NCI-H524 (cell line): ENCODE results near the gene CCDC6.
"Not testable (repeated sequence)": the region's sequence is repeated elsewhere in the genome, so short reads cannot be mapped to it uniquely, and the experiment has no call there.

Experiments used
- DNase-seq, 2 experiments: peaks; one replicate each; lab custom pipeline; 2025; lab: John Stamatoyannopoulos, UW

The CCDC6 gene

GRCh38 chr10:59808896-59809643 lies 97.3 kb downstream of the CCDC6 start:
- DNase-seq = peak; percentile 30 to 54

GRCh38 chr10:59807629-59808620 lies 98.4 kb downstream of the CCDC6 start:
- DNase-seq = no peak

GRCh38 chr10:59805014-59805413 lies 101.3 kb downstream of the CCDC6 start:
- DNase-seq = peak; percentile 15

GRCh38 chr10:59804220-59804619 lies 102.1 kb downstream of the CCDC6 start:
- no peak for DNase-seq

GRCh38 chr10:59803714-59804113 lies 102.6 kb downstream of the CCDC6 start:
- no peak for DNase-seq

- DNase-seq = no peak
Observed at GRCh38 chr10:59801171-59801570, 105.2 kb downstream of the CCDC6 start.

- DNase-seq = no peak
Observed at GRCh38 chr10:59799421-59799820, 106.9 kb downstream of the CCDC6 start.

- no peak for DNase-seq
Observed at GRCh38 chr10:59793919-59794318, 112.4 kb downstream of the CCDC6 start.

GRCh38 chr10:59792812-59793211 lies 113.5 kb downstream of the CCDC6 start:
- no peak for DNase-seq

GRCh38 chr10:59791601-59792000 lies 114.8 kb downstream of the CCDC6 start:
- DNase-seq = no peak

GRCh38 chr10:59790080-59790479 lies 116.3 kb downstream of the CCDC6 start:
- not testable (repeated sequence) for DNase-seq

- DNase-seq = not testable (repeated sequence)
Observed at GRCh38 chr10:59788914-59789313, 117.4 kb downstream of the CCDC6 start.

- DNase-seq = not testable (repeated sequence)
Observed at GRCh38 chr10:59787032-59787431, 119.3 kb downstream of the CCDC6 start.

- not testable (repeated sequence) for DNase-seq
Observed at GRCh38 chr10:59785476-59785875, 120.9 kb downstream of the CCDC6 start.

- DNase-seq = no peak
Observed at GRCh38 chr10:59781511-59781910, 124.8 kb downstream of the CCDC6 start.

GRCh38 chr10:59779756-59780533 lies 126.4 kb downstream of the CCDC6 start:
- no peak for DNase-seq

- DNase-seq = no peak
Observed at GRCh38 chr10:59774451-59774850, 131.9 kb downstream of the CCDC6 start.

GRCh38 chr10:59773088-59773487 lies 133.3 kb downstream of the CCDC6 start:
- DNase-seq = no peak

GRCh38 chr10:59771162-59771807 lies 135.1 kb downstream of the CCDC6 start:
- no peak for DNase-seq

- no peak for DNase-seq
Observed at GRCh38 chr10:59770689-59771088, 135.7 kb downstream of the CCDC6 start.

GRCh38 chr10:59762505-59762904 lies 143.9 kb downstream of the CCDC6 start:
- DNase-seq = no peak

- no peak for DNase-seq
Observed at GRCh38 chr10:59757966-59758365, 148.4 kb downstream of the CCDC6 start.
